Stimulated activated CD4-positive, alpha-beta T cell treated with anti-CD3 and anti-CD28 coated beads, Interleukin-2, amount 100 ng/mL, for 24 hours (primary cell): ENCODE results near the gene TRPC4AP.

ENCODE experiments used
- DNase-seq, 2 donors: peaks; one replicate each; pipeline ENCODE4 v3.0.0-alpha.2; 2020

The TRPC4AP gene

GRCh38 chr20:35013421-35014411 lies 78.9 kb downstream of the TRPC4AP start:
- no peak for DNase-seq

GRCh38 chr20:35012227-35013069 lies 80.2 kb downstream of the TRPC4AP start:
- no peak for DNase-seq

- DNase-seq: no peak
Observed at GRCh38 chr20:35011589-35012226, 80.9 kb downstream of the TRPC4AP start.

GRCh38 chr20:35010405-35011192 lies 82.0 kb downstream of the TRPC4AP start:
- DNase-seq: no peak

- DNase-seq: no peak
Observed at GRCh38 chr20:35009665-35010328, 82.8 kb downstream of the TRPC4AP start.

GRCh38 chr20:35008411-35009342 lies 83.9 kb downstream of the TRPC4AP start:
- DNase-seq: no peak

- DNase-seq: no peak
Observed at GRCh38 chr20:35007891-35008290, 84.7 kb downstream of the TRPC4AP start.

GRCh38 chr20:35007413-35007812 lies 85.2 kb downstream of the TRPC4AP start:
- DNase-seq: no peak

- no peak for DNase-seq
Observed at GRCh38 chr20:35006531-35006971, 86.1 kb downstream of the TRPC4AP start.

- DNase-seq: no peak
Observed at GRCh38 chr20:35006009-35006408, 86.6 kb downstream of the TRPC4AP start.

GRCh38 chr20:35005463-35005961 lies 87.1 kb downstream of the TRPC4AP start:
- DNase-seq: no peak

GRCh38 chr20:35004749-35005462 lies 87.7 kb downstream of the TRPC4AP start:
- DNase-seq: no peak

- no peak for DNase-seq
Observed at GRCh38 chr20:35004051-35004725, 88.4 kb downstream of the TRPC4AP start.

- no peak for DNase-seq
Observed at GRCh38 chr20:35003211-35004031, 89.2 kb downstream of the TRPC4AP start.

GRCh38 chr20:35002426-35003210 lies 90.0 kb downstream of the TRPC4AP start:
- no peak for DNase-seq

- no peak for DNase-seq
Observed at GRCh38 chr20:35001596-35002362, 90.8 kb downstream of the TRPC4AP start.
